ENCODE data around the gene GCFC2.

DNA sequence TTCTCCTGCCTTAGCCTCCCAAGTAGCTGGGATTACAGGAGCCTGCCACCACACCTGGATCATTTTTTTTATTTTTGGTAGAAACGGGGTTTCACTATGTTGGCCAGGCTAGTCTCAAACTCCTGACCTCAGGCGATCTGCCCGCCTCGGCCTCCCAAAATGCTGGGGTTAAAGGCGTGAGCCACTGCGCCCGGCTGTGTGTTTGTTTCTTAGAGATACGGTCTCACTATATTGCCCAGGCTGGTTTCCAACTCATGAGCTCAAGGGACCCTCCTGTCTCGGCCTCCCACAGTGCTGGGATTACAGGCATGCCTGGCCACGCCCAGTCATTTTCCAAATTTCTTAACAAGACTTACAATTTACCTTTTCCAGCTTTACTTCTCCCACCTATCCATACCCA, 65.1 kb downstream of the GCFC2 start:
- TF ChIP-seq, protein P1, sequence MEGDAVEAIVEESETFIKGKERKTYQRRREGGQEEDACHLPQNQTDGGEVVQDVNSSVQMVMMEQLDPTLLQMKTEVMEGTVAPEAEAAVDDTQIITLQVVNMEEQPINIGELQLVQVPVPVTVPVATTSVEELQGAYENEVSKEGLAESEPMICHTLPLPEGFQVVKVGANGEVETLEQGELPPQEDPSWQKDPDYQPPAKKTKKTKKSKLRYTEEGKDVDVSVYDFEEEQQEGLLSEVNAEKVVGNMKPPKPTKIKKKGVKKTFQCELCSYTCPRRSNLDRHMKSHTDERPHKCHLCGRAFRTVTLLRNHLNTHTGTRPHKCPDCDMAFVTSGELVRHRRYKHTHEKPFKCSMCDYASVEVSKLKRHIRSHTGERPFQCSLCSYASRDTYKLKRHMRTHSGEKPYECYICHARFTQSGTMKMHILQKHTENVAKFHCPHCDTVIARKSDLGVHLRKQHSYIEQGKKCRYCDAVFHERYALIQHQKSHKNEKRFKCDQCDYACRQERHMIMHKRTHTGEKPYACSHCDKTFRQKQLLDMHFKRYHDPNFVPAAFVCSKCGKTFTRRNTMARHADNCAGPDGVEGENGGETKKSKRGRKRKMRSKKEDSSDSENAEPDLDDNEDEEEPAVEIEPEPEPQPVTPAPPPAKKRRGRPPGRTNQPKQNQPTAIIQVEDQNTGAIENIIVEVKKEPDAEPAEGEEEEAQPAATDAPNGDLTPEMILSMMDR (IDR thresholded peaks at IDR 0.05; ENCODE audit: insufficient read depth, low read length): no peak
- TF ChIP-seq, protein P2, sequence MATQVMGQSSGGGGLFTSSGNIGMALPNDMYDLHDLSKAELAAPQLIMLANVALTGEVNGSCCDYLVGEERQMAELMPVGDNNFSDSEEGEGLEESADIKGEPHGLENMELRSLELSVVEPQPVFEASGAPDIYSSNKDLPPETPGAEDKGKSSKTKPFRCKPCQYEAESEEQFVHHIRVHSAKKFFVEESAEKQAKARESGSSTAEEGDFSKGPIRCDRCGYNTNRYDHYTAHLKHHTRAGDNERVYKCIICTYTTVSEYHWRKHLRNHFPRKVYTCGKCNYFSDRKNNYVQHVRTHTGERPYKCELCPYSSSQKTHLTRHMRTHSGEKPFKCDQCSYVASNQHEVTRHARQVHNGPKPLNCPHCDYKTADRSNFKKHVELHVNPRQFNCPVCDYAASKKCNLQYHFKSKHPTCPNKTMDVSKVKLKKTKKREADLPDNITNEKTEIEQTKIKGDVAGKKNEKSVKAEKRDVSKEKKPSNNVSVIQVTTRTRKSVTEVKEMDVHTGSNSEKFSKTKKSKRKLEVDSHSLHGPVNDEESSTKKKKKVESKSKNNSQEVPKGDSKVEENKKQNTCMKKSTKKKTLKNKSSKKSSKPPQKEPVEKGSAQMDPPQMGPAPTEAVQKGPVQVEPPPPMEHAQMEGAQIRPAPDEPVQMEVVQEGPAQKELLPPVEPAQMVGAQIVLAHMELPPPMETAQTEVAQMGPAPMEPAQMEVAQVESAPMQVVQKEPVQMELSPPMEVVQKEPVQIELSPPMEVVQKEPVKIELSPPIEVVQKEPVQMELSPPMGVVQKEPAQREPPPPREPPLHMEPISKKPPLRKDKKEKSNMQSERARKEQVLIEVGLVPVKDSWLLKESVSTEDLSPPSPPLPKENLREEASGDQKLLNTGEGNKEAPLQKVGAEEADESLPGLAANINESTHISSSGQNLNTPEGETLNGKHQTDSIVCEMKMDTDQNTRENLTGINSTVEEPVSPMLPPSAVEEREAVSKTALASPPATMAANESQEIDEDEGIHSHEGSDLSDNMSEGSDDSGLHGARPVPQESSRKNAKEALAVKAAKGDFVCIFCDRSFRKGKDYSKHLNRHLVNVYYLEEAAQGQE (IDR thresholded peaks at IDR 0.05; ENCODE audit: insufficient replicate concordance, low read depth): no peak
